Stimulated activated CD8-positive, alpha-beta memory T cell treated with anti-CD3 and anti-CD28 coated beads, Interleukin-12 subunit alpha, Interleukin-12 subunit beta, amount 100 ng/mL, for 1 hour (primary cell): ENCODE data around the gene MET.
"Not testable (repeated sequence)": the region's sequence is repeated elsewhere in the genome, so short reads cannot be mapped to it uniquely, and the experiment has no call there.

Experiments used
- DNase-seq: peaks from one replicate; pipeline ENCODE4 v3.0.0-alpha.2; 2020; ENCODE audit warnings: low read depth

MET gene

DNA sequence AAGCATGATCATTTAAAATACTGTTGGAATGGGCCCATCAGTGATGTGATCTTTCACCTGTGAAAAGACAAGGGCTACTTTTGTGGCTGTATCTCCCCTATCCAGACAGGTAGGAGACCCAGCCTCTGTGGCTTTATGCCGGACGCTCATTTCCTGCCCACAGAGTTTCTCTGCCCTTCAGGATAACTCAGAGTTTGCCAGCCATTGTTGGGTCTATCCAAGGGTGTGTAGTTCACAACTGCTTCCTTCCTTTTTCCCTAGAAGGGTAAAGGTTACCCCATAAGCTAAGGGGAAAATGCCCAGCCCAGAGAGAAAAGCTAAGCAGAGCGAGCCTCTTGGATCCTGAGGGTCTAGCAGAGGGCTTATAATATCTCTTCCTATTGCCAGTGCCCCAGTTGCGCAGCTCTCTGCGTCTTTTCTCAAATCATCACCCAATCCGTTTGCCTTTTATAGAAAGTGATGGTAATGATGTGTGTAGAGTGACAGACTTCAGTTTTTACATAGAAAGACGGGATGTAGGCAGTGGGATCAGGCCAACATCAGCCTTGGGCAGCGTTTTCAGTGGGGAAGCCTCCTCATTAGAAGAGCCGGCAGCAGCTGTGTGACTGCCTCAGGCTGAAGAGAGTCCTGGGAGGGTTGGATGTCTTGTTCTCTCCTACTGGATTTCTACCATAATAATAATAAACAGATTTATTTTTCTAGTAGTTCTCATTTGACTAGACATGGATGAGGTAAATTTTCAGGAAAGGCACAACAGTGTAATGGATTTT is 80.5 kb downstream of the MET start:
- no peak for DNase-seq

DNA sequence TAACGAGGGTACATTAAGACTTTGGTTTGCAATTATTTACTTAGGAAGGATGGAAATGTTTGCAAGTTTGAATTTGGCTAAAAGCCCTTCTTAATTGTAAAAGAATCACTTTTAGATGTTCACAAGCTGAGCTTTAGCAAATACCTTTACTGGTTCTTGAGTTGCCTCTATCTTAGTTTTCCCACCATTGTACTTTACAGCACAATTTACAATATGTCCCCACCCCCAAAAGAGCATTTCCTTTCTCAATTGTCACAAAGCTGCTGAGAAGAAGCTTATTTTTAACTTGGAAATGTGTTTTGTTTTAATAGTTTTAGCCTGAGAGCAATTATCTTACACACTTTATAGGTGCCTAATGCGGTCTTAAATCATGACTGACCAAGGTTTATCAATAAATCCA is 81.1 kb downstream of the MET start:
- no peak for DNase-seq

DNA sequence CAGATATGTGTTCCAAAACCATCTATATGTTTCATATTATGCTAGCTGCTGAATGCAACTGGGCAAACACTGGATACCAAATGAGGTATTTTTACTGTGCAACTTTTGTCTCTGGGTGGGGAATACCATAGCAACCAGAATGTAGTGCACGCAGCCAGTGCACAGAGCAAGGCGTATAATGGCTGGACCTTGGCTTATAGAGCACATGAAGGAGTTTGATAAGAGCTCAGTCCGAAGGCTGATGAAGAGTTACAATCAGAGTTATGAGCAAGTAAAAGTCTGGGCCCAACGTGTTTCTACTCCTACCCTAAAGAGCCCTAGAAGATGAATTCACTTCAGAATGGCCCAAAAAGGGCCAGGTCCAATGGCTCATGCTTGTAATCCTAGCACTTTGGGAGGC is 82.2 kb downstream of the MET start:
- DNase-seq, result no peak

DNA sequence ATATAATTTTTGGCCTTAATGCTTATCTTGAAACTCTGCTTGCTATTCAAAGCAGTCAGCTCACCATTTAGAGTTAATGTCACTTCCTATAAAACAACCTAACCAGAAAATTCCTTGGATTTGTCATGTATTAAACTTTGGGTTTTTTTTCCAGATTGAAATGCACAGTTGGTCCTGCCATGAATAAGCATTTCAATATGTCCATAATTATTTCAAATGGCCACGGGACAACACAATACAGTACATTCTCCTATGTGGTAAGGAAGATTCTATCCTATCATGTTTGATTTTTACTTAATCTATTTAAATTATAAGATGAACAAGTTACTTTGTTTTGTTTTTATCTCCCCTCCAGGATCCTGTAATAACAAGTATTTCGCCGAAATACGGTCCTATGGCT is 85.3 kb downstream of the MET start:
- DNase-seq, result no peak

DNA sequence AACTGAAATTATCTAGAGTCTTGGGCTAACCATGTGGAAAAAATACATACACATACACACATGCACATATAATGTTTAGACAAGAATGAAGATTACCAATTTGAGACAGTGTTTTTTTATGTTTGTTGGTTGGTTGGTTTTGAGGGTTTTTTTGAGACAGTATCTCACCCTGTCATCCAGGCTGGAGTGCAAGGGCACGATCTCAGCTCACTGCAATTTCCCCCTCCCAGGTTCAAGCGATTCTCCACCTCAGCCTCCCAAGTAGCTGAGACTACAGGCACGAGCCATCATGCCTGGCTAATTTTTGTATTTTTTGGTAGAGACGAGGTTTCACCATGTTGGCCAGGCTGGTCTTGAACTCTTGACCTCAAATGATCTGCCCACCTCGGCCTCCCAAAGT is 87.6 kb downstream of the MET start:
- DNase-seq, result not testable (repeated sequence)

DNA sequence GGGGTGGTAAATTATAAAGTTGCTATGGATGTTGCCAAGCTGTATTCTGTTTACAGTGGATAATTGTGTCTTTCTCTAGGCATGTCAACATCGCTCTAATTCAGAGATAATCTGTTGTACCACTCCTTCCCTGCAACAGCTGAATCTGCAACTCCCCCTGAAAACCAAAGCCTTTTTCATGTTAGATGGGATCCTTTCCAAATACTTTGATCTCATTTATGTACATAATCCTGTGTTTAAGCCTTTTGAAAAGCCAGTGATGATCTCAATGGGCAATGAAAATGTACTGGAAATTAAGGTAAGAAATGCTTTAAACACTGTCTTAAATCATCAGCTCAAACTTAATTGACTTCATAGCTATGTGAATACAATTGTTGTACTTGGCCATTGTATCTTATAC is 91.0 kb downstream of the MET start:
- no peak for DNase-seq

DNA sequence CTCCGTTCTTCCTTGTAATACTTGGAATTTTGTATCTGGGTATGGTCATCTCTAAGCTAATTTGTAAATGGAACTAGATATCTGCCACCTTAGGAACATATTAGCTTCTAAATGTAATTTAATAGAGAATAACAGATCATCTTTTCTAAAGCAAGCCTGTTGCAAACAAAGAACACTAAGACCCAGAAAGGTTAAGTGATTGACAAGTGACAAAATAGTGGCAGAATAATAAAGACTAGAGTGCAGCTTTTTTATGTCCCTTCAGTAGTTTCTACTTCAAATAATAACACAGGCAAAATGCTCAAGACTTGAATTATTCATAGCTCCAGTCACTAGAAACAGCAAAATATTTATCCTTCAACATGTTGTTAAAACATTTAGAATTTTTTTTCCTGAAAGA is 91.7 kb downstream of the MET start:
- no peak for DNase-seq

DNA sequence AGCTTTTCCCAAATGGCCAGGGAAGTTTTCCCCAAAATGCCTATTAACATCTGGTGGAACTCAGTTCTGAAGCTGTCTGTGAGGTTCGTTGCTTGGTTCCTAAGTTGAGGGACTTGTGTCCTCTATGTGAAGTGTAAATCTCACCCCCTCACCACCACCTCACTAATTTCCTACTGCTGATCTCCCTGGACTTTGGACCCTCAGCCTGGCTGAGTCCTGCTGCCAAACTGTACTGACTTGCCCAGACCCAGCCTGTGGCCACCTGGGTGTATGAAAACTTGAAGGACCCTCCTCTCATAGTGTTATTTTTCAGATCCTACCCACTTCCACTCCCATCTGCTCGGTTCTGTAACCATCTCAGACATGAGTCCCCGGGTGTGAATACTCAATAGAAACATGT is 94.9 kb downstream of the MET start:
- DNase-seq, result no peak

DNA sequence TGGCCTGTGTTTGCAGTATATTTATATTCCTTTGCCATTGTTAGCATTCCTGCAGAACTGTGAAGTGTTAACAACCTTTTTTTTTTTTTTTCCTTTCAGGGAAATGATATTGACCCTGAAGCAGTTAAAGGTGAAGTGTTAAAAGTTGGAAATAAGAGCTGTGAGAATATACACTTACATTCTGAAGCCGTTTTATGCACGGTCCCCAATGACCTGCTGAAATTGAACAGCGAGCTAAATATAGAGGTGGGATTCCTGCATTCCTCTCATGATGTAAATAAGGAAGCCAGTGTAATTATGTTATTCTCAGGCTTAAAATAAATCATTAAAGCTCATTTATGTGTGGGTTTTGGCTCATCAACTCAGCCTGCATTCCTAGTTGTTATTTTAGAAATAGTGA is 97.5 kb downstream of the MET start:
- no peak for DNase-seq

DNA sequence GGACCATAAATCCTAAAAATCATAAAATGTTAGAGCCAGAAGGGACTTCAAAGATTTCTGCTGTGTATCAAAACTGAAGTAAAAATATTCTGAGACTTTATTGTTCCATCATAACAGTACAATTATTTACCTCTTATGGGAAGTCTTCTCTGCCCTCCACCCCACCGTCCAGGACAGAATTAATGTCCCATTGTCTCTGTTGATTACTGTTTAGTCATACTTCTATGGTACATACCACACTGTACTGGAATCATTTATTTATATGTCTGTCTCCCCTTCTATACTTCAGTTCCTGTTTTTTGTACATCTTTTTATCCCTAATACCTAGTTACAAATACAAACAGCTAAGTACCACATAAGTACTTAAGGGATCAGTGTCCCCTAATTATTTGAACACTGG is 98.9 kb downstream of the MET start:
- no peak for DNase-seq

DNA sequence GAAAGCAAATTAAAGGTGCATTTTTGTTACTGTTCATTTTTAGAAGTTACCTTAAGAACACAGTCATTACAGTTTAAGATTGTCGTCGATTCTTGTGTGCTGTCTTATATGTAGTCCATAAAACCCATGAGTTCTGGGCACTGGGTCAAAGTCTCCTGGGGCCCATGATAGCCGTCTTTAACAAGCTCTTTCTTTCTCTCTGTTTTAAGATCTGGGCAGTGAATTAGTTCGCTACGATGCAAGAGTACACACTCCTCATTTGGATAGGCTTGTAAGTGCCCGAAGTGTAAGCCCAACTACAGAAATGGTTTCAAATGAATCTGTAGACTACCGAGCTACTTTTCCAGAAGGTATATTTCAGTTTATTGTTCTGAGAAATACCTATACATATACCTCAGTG is 99.6 kb downstream of the MET start:
- DNase-seq, result no peak

DNA sequence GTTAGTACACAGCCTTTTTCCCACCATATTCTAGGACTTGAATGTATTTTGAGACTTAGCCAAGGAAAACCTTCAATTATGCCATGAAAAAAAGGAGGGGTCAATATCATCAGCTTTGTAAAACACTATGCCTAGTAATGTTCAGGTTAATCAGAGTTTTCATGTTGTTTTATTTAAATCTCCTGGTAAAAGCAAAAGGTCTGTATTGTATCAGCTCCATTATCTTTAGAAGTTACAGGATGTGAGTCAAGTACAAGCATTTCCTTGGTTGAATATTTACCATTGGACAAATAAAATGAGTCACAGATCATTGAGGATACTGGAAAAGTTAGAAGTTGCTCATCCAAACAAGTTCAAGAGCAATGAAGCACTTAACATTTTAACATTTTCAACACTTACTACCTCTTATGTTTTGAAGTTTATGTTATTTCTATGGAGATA is 100.4 kb downstream of the MET start:
- no peak for DNase-seq

DNA sequence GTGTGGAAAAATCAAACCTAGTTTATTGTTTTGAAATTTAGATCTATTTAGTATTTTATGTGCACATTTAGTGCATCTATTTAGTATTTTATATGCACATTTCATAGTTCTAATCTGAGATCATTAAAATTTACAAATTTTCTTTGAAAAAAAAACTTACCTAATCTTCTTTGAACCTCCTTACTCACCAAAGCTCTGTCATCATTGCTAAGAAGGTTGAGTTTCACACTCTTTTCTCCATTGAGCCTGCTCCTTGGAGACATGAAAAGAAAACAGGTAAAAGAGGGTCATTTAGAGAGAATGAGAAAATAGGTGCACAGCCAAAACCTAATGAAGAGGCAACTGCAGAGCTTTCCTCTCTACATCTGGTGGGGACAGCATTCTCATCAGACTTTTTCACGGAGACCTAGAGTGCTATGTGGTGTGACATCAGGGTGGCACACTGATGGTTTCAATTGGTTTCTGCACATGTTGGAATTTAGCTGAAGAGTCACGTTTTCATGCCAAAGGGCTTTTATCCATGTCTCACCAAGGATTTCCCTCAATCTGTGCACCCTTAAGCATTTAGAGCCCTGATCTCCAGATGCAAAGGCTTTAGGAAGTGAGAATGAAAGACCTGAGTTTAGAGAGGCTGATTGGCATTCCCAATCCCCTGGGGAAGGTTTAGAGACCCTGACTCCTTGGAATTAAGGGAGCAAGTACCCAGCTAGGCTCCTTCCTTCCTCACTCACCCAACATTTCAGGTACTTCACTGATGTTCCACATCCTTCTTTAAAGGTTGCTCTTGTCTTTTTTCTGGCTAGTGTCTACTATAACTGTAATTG is 101.1 kb downstream of the MET start:
- no peak for DNase-seq

DNA sequence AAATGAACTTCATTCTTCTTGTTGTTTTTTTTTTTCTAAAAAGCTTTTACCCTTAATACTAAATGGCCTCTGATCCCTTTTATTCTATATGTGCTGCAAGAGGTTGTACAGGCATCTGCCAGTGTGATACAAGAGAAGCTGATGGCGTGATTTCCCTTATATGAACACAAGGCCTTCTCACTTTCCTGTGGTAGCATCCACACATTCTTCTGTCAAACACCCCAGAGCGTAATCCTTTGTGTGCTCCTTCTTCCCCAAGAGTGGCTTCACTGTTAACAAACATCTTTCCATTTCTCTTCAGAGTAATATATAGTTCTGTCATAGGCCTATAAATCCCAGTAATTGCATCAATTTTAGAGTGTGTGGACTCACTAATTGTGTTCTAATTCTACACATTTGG is 104.0 kb downstream of the MET start:
- no peak for DNase-seq

DNA sequence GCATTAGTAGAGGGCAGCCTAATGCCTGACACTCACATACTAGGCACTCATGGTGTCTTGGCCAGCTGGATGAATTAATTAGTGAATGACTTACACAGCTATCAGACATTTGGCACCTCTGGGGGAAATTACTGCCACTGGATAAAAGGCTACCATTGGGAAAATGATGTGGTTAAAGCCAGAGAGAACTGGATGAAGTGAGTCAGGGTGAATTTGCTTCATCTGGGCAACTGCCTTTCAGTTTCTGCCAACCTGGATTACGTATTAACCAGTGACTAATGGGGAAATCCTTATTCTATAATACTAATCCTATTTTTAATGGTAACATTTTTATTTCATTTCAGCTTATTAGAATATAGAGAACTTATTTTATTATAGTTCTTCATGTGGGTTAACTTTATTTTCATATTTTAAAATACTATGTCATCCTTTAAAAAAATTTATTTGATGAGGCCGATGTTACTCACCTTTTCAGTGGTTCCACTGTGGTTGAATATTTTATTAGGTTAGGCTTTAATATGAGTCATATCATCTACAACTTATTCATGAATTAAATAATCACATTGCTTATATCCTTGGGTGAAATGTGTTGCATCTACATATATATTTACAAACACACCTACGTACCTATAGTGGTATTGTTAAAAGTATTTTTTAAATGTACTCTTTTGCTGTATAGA is 104.8 kb downstream of the MET start:
- DNase-seq, result no peak

DNA sequence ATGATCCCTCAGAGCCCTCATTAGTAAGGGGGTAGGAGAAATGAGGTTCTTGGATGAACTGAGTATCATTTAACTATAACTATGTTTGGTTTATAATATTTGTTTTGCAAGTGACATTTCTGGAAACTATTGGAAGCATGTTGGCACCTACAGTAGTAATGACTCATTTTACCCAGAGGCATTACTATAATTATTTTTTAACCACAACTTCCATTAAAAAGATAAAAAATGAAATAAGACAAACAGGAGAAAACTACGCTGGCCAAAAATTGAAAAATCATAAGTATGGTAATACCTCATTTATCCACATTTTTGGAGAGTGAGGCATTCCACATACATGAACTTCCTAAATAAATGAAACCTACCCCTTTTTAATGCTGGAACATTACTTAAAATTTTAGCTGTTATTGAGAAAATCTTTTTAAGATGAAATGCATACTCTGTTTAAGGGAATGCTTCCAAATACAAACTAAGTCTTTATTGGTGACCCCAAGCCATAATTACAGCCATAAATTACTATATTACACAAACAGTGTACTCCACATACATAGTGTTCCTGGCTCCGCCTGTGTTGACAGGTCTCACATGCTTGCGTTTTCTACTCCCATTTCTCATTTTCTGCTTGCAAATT is 105.8 kb downstream of the MET start:
- no peak for DNase-seq

DNA sequence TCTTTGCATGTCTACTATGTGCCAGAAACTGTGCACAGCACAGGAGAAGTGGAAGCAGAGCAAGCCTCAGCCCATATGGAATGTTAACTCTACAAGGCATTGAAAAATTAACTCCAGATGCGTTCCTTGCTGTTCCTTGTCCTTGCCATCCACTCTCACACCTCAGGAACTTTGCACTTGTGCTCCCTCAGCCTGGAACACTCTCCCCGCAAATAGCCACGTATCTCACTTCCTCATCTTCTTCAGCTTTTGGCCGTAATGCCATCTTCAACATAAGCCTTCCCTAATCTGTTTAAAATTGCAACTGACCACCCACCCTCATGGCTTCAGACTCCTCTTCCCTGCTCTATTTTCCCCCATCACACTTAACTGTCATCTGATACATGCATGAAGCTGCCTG is 107.2 kb downstream of the MET start:
- DNase-seq, result no peak

DNA sequence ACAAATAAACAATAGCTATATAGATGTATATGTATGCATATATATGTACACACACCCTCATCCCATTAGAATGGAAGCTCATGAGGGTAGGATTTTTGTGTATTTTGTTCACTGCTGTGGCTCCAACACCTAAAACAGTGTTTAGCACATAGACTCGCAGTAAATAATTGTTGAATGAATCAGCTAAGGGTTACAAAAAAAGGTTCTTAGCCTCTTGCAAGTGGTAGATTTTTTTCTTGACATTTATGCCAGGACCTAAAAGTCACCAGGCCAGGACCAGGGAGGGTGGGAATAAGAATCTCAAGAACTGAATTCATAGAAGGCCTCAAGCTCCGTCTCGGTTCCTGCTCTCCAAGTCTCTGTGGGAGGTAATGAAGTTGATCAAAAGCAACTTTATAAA is 107.9 kb downstream of the MET start:
- no peak for DNase-seq

DNA sequence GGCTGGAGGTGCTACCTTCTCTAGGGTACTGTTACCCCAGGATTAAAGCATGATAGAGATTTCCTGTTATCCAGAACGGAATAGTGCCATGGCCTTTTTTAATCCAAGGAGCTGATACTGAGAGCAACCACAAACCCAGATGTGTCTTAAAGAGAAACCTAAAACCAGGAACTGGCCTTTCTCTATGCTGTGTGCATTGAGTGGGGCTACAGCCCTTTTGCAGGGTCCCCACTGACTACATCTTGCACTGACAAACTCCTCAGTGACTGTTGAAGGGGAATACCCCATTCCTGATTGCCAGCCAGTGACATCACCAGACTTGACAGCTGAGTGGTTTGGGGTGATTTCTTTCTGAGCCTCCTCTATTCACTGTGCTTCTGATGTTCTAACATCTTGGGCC is 108.5 kb downstream of the MET start:
- DNase-seq, result no peak

DNA sequence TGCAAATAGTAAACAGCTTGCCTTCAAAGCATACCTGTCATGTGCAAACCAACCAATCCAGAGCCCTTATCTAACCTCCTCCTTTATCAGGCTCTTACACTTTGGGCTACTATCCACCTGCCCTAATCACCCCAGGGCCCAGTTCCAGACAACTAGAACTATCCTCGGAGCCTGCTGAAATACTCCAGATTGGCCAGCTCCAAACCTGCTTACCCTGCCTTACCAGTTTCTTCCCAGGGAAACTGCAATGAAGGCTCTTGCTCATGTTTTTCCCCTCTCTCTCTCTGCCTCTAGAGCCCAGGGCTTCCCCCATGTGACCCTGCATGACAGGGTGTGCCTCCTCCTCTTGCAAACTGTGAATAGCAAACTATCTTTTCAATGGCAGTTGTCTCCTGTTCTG is 109.0 kb downstream of the MET start:
- DNase-seq, result no peak

DNA sequence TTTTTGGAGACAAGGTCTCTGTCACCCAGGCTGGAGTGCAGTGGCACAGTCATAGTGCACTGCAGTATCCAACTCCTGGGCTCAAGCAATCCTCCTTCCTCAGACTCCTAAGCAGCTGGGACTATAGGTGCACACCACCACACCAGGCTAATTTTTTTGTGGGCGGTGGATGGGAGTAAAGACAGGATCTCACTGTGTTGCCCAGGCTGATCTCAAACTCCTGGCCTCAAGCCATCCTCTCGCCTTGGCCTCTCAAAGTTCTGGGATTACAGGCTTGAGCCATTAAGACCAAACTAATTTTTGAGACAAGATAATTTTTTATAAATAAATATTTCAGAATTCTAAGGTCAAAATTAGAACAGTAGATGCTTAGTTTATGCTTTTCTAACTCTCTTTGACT is 109.6 kb downstream of the MET start:
- no peak for DNase-seq

DNA sequence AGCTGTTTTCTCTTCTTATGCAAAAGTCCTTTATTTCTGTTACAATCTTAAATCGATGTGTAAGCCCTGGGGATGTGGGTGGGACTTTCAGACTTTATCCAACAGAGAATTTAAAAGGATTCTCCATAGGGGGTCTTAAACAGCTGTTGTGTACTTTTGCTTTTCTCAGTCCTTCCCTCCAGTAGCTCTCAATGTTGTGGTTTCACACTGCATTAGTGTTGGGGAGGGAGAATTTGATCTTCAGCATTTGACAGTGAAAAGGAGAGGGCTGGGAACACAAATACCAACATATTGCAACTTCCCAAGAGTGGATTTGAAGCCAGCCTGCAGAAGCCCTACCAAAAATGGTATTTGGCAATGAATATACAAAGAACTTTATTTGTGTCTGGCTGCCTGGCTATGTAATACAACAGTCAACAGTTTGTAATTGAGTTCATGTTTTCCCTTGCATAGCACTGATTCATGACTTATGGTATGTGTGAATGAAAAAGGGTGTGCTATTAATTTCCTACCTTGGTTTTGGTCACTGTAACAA is 110.2 kb downstream of the MET start:
- no peak for DNase-seq
